ENCODE data around the gene GNAL. TPM values are rescaled to one million over a fixed set of nuclear protein-coding genes. Genes with fewer than 3 reads are reported as not detected.

GNAL gene
- total and polyA plus RNA-seq, 2 of the 4 experiments (the other 2 are of a cell fraction), result 0.15 to 0.36 TPM

DNA sequence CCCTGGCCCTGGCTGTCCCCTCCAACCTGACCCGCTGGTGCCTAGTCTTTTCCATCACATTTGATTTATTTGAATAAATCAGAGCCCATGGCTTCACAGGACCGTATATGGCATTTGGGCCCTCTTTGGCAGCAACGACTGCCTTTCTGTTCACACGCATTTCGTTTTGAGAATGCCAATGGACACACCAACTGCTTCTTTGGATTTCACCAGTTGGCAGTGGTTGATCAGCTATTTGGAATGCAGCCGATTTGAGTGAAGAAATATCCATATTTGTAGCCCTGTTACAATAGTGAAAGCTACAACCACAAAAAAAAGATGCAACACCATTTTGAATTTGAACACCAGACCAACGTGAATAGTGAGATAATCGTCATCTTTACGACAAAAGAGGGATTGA is 56.5 kb downstream of the GNAL start:
- no peak for DNase-seq

More for the DNA sequence above, 56.5 kb downstream of the GNAL start:
- Histone ChIP-seq H3K18ac (ENCODE audit: low read depth, low read length) (no peak overlapping the region), H3K4me3 (ENCODE audit: insufficient read depth, low read depth, low read length) (no peak overlapping the region), H3K27ac (ENCODE audit: insufficient read depth, low read length) (no peak overlapping the region), H2BK15ac (ENCODE audit: low read depth, low read length) (no peak overlapping the region), H4K5ac (ENCODE audit: low read depth, low read length) (no peak overlapping the region), H3K27me3 (ENCODE audit: control insufficient read depth, insufficient read depth, low read length) (peaks cover 62% of the 10 kb centered on the region), H3K79me1 (ENCODE audit: low read depth in 1 of 2, low read length in 2 of 2) (no peaks in the 10 kb centered on the region), H3K56ac (ENCODE audit: extremely low read depth, insufficient read depth, low read length) (no peak overlapping the region), H3K4me2 (ENCODE audit: low read depth, low read length) (no peak overlapping the region), H3K4me1 (ENCODE audit: control insufficient read depth, insufficient read depth, low read length) (no peaks in the 10 kb centered on the region), H4K91ac (ENCODE audit: insufficient read depth, low read depth, low read length) (no peak overlapping the region), H4K8ac (ENCODE audit: low read depth in 2 of 2, low read length in 2 of 2) (no peak overlapping the region), H3K9me3 (ENCODE audit: control insufficient read depth, insufficient read depth, low read length) (no peaks in the 10 kb centered on the region), H2AK5ac (ENCODE audit: low read depth, low read length) (no peak overlapping the region), H2AFZ (replicated peaks; ENCODE audit: low read length, poor library complexity) (no peak overlapping the region), H2BK5ac (ENCODE audit: low read depth, low read length, poor library complexity, severe bottlenecking) (no peak overlapping the region), H3K9ac (ENCODE audit: low read depth, low read length) (no peak overlapping the region), H3K14ac (replicated peaks; ENCODE audit: low read depth, low read length) (no peak overlapping the region), H3K36me3 (ENCODE audit: control insufficient read depth, insufficient read depth, low read length) (no peaks in the 10 kb centered on the region), H2AK9ac (replicated peaks; ENCODE audit: low read depth, low read length, poor library complexity) (no peak overlapping the region), H2BK20ac (ENCODE audit: low read depth, low read length) (no peak overlapping the region), H3K9me1 (ENCODE audit: insufficient read depth, low read length) (no peaks in the 10 kb centered on the region), H3K23ac (ENCODE audit: low read depth, low read length) (no peak overlapping the region), H4K20me1 (ENCODE audit: insufficient read depth, low read length) (no peaks in the 10 kb centered on the region), H2BK120ac (ENCODE audit: low read depth, low read length) (no peak overlapping the region), H3K4ac (ENCODE audit: low read depth, low read length) (no peak overlapping the region)
- in situ Hi-C loops (cut with MboI; ENCODE audit: low sequenced_read_pairs), result no loop called here
- CTCF ChIA-PET, result no interaction called here
- ATAC-seq (ENCODE audit: low read depth), result no peak
- dilution Hi-C loops (cut with HindIII; ENCODE audit: low sequenced_read_pairs, unreplicated experiment), result no loop called here
- no TSS peak for BruUV-seq (replicated peaks)
- no peak for TF ChIP-seq BHLHE40 (IDR thresholded peaks at IDR 0.05; ENCODE audit: low read depth, low read length)
- TF ChIP-seq RCOR1 (IDR thresholded peaks at IDR 0.05; ENCODE audit: insufficient replicate concordance, low read length), result no peak
- WGBS, 2 experiments (ENCODE audit: extremely low coverage in 2 of 2, insufficient read length in 1 of 2), result 83% methylated on average over 4 of the region's 9 CpGs; no CpG with 5 or more reads in 1 of the 2 experiments
- intact Hi-C loops (cut with micrococcal nuclease), result no loop called here
- POLR2A ChIA-PET (ENCODE audit: unreplicated experiment), result no interaction called here
